Activated CD4-positive, alpha-beta T cell treated with anti-CD3 and anti-CD28 coated beads, Interleukin-2, amount 10 ng/mL, durations not matched to agents 7 days and 5 days (primary cell): Measurements from ENCODE around the gene SH3BP5. TPM values are rescaled to one million over a fixed set of nuclear protein-coding genes. Genes with fewer than 3 reads are reported as not detected.

Source experiments
- CTCF ChIA-PET: fragments of 350-600 bp; sonication (Branson Sonifier 250); formaldehyde crosslinking; loops from one replicate; lab custom pipeline; 2021; ENCODE audit warnings: antibody characterized with exemption; lab: Charles Lee
- POLR2A ChIA-PET: fragments of 350-600 bp; sonication (Branson Sonifier 250); formaldehyde crosslinking; loops from one replicate; lab custom pipeline; 2021; ENCODE audit warnings: antibody characterized with exemption; lab: Charles Lee
- DNase-seq: peaks from one replicate; pipeline ENCODE4 v3.0.0-alpha.2; 2020
- H3K27ac Mint-ChIP-seq: one replicate; pipeline ENCODE4 v1.8.0; 2021; ENCODE audit warnings: mild to moderate bottlenecking, moderate library complexity, mixed read lengths
- H3K27me3 Mint-ChIP-seq: one replicate; pipeline ENCODE4 v1.8.0; 2021; ENCODE audit warnings: mixed read lengths
- H3K36me3 Mint-ChIP-seq: one replicate; pipeline ENCODE4 v1.8.0; 2021; ENCODE audit warnings: low read depth, mixed read lengths
- H3K4me1 Mint-ChIP-seq: one replicate; pipeline ENCODE4 v1.8.0; 2021; ENCODE audit warnings: mixed read lengths
- H3K4me3 Mint-ChIP-seq: one replicate; pipeline ENCODE4 v1.8.0; 2021; ENCODE audit warnings: mild to moderate bottlenecking, moderate library complexity, mixed read lengths
- H3K9me3 Mint-ChIP-seq: one replicate; pipeline ENCODE4 v1.8.0; 2021; ENCODE audit warnings: mixed read lengths
- total RNA-seq, 2 experiments: library from RNA; stranded (reverse); gene quantifications; one replicate each; pipeline ENCODE4 v1.2.3, GENCODE V29; 2021

Gene SH3BP5
- total RNA-seq, 2 experiments from 2014 or later: 33.8 to 38.2 TPM

DNA sequence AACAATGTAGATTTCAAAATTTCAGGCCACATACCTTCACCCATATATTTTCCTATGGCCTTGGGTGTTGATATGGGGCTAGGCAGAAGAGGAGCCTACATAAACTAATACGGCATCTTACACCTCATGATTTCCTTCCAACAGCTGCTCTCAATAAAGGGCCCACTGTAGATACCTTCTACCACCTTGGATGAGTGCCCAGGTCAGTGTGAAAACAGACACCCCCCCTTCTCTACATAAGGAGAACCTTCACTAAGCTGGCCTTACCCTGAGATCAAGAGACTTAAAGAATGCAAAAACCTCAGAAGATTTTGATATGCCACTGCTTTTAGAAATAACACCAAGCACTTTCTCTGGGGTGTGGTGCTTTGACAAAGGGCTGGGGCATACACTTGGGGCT is 42.7 kb downstream of the SH3BP5 start:
- no peaks in the 10 kb centered on the region for H3K27me3 Mint-ChIP-seq
- H3K36me3 Mint-ChIP-seq: peaks cover 48% of the 10 kb centered on the region
- ChIA-PET CTCF (interaction anchor here (0.6 to 2.6 kb wide), 6 partner anchors 9 to 99 kb away, joined by 3 to 8 read pairs (median 6); no protein-coding TSS in a partner anchor), POLR2A (no interaction called here)
- DNase-seq: no peak
- H3K9me3 Mint-ChIP-seq: peaks cover 6% of the 10 kb centered on the region
- peaks cover 66% of the 10 kb centered on the region for H3K4me1 Mint-ChIP-seq
- peak overlapping the region; percentile 77 for H3K27ac Mint-ChIP-seq
- peak overlapping the region; percentile 29 for H3K4me3 Mint-ChIP-seq

GRCh38 chr3:15288331-15289035 is 43.9 kb downstream of the SH3BP5 start:
- Mint-ChIP-seq H3K4me3 (no peak overlapping the region), H3K27ac (no peak overlapping the region), H3K9me3 (peaks cover 6% of the 10 kb centered on the region), H3K36me3 (peaks cover 41% of the 10 kb centered on the region), H3K4me1 (peaks cover 66% of the 10 kb centered on the region), H3K27me3 (no peaks in the 10 kb centered on the region)
- ChIA-PET POLR2A (no interaction called here), CTCF (interaction anchor here (0.6 to 2.6 kb wide), 5 partner anchors 9 to 91 kb away, joined by 3 to 8 read pairs (median 3); partner anchors contain the start of gene SH3BP5)
- DNase-seq: no peak

DNA sequence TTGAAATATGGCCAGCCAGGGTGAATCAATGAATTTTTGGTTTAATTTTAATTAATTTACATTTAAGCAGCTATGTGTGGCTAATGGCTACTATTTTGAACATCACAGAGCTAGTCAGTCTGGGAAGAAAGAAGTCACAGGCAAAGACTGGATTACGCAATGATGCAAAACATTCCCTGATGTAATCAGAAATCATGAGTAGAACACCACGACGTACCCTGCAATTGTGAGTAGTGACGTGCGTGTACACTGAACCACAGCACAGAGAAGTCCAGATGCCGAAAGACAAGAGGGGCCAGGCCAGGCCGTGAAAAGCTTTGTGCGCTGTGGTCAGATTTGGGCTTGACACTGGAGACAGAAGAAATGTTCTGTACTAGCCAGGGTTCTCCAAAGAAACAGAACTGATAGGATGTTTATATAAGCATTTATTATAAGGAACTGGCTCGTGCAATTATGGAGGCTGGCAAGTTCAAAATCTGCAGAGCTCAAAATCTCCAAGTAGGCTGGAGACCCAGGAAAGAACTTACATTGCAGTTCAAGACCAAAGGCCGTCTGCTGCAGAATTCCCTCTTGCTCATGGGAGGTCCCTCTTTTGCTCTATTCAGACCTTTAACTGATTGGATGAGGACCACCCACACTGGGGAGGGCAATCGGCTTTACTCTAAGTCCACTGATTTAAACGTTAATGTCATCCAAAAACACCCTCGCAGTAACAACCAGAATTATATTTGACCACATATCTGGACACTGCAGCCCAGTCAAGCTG is 44.6 kb downstream of the SH3BP5 start:
- no peak overlapping the region for H3K4me3 Mint-ChIP-seq
- DNase-seq: no peak
- H3K36me3 Mint-ChIP-seq: peaks cover 36% of the 10 kb centered on the region
- peaks cover 6% of the 10 kb centered on the region for H3K9me3 Mint-ChIP-seq
- H3K27ac Mint-ChIP-seq: no peak overlapping the region
- POLR2A ChIA-PET: no interaction called here
- no peaks in the 10 kb centered on the region for H3K27me3 Mint-ChIP-seq
- H3K4me1 Mint-ChIP-seq: peaks cover 59% of the 10 kb centered on the region
- CTCF ChIA-PET: interaction anchor here (1.0 to 2.6 kb wide), 6 partner anchors 10 to 92 kb away, joined by 3 to 8 read pairs (median 5); partner anchors contain the start of gene SH3BP5

DNA sequence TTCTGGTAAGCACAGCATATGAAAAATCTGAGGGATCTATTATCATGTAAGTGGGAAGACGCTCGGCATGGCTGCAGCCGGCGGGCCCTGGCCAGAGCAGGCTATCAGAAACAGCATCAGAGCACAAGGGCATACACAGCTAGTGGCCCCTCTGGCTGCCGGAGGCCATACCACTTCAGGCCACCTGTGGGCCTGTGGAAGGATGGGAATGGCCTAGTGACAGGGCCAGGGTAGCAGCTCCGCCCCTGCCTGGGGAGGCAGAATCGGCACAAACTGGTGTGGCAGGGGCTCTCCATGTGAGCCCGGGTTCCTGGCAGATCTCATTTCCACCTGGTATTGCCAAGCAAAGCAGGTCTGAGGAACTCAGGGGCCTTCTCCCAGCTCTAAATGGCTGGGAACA is 46.4 kb downstream of the SH3BP5 start:
- CTCF ChIA-PET: interaction anchor here (1.2 to 1.5 kb wide), 2 partner anchors 10 to 46 kb away, joined by 3 to 4 read pairs; partner anchors contain the start of gene SH3BP5
- DNase-seq: no peak
- no peaks in the 10 kb centered on the region for H3K27me3 Mint-ChIP-seq
- peaks cover 6% of the 10 kb centered on the region for H3K9me3 Mint-ChIP-seq
- H3K4me1 Mint-ChIP-seq: peaks cover 45% of the 10 kb centered on the region
- H3K36me3 Mint-ChIP-seq: peaks cover 38% of the 10 kb centered on the region
- no peak overlapping the region for H3K4me3 Mint-ChIP-seq
- POLR2A ChIA-PET: no interaction called here
- H3K27ac Mint-ChIP-seq: no peak overlapping the region

GRCh38 chr3:15284121-15284889 is 48.1 kb downstream of the SH3BP5 start:
- Mint-ChIP-seq H3K27me3 (no peaks in the 10 kb centered on the region), H3K4me3 (no peak overlapping the region), H3K4me1 (peaks cover 44% of the 10 kb centered on the region), H3K27ac (peak overlapping the region; percentile 51), H3K36me3 (peaks cover 27% of the 10 kb centered on the region), H3K9me3 (peaks cover 6% of the 10 kb centered on the region)
- CTCF ChIA-PET: interaction anchor here (1.5 to 1.9 kb wide), 2 partner anchors 16 to 48 kb away, joined by 4 to 11 read pairs; partner anchors contain the start of gene SH3BP5
- POLR2A ChIA-PET: no interaction called here
- DNase-seq: no peak

DNA sequence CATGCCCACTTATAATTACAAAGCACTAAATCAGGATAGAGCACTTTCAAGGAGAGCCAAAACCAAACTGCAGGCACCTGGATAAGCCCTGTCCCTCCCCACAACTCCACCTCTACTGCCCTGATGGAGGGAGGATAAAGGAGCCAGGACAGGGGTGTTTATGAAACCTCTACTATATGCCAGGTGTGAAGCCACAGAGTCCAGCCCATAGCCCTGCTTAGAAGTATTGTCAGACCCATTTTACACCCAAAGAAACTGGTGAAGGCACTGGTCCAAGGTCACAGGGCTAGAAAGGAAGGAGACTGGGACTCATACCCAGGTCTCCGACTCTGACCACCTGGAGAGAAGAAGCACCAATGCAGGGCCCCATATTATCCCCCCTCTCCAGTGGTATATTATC is 48.7 kb downstream of the SH3BP5 start:
- DNase-seq: no peak
- Mint-ChIP-seq H3K4me3 (no peak overlapping the region), H3K27me3 (no peaks in the 10 kb centered on the region), H3K36me3 (peaks cover 21% of the 10 kb centered on the region), H3K4me1 (peaks cover 41% of the 10 kb centered on the region), H3K27ac (no peak overlapping the region), H3K9me3 (peaks cover 2% of the 10 kb centered on the region)
- ChIA-PET POLR2A (no interaction called here), CTCF (interaction anchor here (1.9 kb wide), 1 partner anchor 16 kb away, joined by 11 read pairs; no protein-coding TSS in a partner anchor)

DNA sequence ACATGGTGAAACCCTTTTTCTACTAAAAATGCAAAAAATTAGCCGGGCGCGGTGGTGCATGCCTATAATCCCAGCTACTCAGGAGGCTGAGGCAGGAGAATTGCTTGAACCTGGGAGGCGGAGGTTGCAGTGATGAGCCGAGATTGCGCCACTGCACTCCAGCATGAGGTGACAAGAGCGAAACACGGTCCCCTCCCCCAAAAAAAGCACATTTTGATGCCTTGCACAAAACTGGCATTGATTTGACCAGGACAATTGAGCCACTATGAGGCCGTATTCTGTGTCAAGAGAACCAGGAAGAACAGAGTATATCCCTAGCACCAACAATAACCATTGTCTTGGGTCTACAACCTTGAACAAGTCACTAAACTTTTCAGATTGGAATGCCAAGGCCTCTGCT is 50.6 kb downstream of the SH3BP5 start:
- Mint-ChIP-seq H3K4me3 (no peak overlapping the region), H3K27me3 (no peaks in the 10 kb centered on the region), H3K36me3 (peaks cover 11% of the 10 kb centered on the region), H3K27ac (no peak overlapping the region), H3K9me3 (peaks cover 2% of the 10 kb centered on the region), H3K4me1 (peaks cover 34% of the 10 kb centered on the region)
- ChIA-PET CTCF (interaction anchor here (2.2 to 7.4 kb wide), 2 partner anchors 9 to 13 kb away, joined by 9 to 48 read pairs; no protein-coding TSS in a partner anchor), POLR2A (no interaction called here)
- DNase-seq: no peak

GRCh38 chr3:15280853-15281532 is 51.4 kb downstream of the SH3BP5 start:
- Mint-ChIP-seq H3K36me3 (peaks cover 7% of the 10 kb centered on the region), H3K9me3 (peaks cover 2% of the 10 kb centered on the region), H3K27me3 (no peaks in the 10 kb centered on the region), H3K4me3 (no peak overlapping the region), H3K4me1 (peaks cover 40% of the 10 kb centered on the region), H3K27ac (peak overlapping the region; percentile 44)
- no peak for DNase-seq
- POLR2A ChIA-PET: no interaction called here
- CTCF ChIA-PET: interaction anchor here (0.5 to 7.4 kb wide), 10 partner anchors 9 to 608 kb away, joined by 3 to 48 read pairs (median 3); no protein-coding TSS in a partner anchor

GRCh38 chr3:15279671-15280402 is 52.5 kb downstream of the SH3BP5 start:
- DNase-seq: no peak
- H3K4me3 Mint-ChIP-seq: no peak overlapping the region
- no peaks in the 10 kb centered on the region for H3K27me3 Mint-ChIP-seq
- H3K36me3 Mint-ChIP-seq: peaks cover 9% of the 10 kb centered on the region
- POLR2A ChIA-PET: no interaction called here
- CTCF ChIA-PET: interaction anchor here (0.5 to 7.4 kb wide), 10 partner anchors 10 to 609 kb away, joined by 3 to 48 read pairs (median 3); partner anchors contain the start of gene SH3BP5
- H3K9me3 Mint-ChIP-seq: no peaks in the 10 kb centered on the region
- H3K4me1 Mint-ChIP-seq: peaks cover 52% of the 10 kb centered on the region
- H3K27ac Mint-ChIP-seq: no peak overlapping the region

DNA sequence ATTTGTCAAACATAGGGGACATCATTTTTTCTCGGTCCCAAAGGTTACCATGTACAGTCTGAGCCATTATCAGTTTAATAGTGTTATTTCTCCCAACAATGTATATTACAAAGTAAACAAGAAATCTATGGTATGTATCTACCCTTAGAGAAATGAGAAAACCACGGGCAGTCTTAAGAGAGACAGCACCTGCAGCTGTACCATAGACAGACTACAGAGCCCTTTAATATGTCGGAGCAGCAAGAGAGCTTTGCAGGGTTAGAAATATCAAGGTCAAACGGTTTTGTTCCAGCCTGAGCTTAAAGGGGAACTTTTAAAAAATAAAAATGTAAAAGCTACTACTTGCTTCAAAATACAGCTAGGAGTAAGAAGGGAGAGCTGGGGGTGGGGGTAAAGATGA is 53.2 kb downstream of the SH3BP5 start:
- ChIA-PET POLR2A (no interaction called here), CTCF (interaction anchor here (0.9 to 7.4 kb wide), 3 partner anchors 11 to 235 kb away, joined by 3 to 48 read pairs (median 5); partner anchors contain the start of gene SH3BP5)
- no peaks in the 10 kb centered on the region for H3K27me3 Mint-ChIP-seq
- H3K9me3 Mint-ChIP-seq: no peaks in the 10 kb centered on the region
- DNase-seq: no peak
- no peak overlapping the region for H3K27ac Mint-ChIP-seq
- H3K4me1 Mint-ChIP-seq: peaks cover 54% of the 10 kb centered on the region
- peaks cover 14% of the 10 kb centered on the region for H3K36me3 Mint-ChIP-seq
- no peak overlapping the region for H3K4me3 Mint-ChIP-seq

- H3K9me3 Mint-ChIP-seq: no peaks in the 10 kb centered on the region
- peaks cover 58% of the 10 kb centered on the region for H3K4me1 Mint-ChIP-seq
- no peak overlapping the region for H3K4me3 Mint-ChIP-seq
- H3K27ac Mint-ChIP-seq: no peak overlapping the region
- no peak for DNase-seq
- H3K27me3 Mint-ChIP-seq: no peaks in the 10 kb centered on the region
- peaks cover 23% of the 10 kb centered on the region for H3K36me3 Mint-ChIP-seq
- ChIA-PET CTCF (interaction anchor here (0.9 to 7.4 kb wide), 4 partner anchors 9 to 237 kb away, joined by 3 to 48 read pairs (median 8); no protein-coding TSS in a partner anchor), POLR2A (no interaction called here)
These were observed 54.4 kb downstream of the SH3BP5 start for GRCh38 chr3:15277861-15278500.
